IMR-90 (cell line): Measurements from ENCODE around the gene KIRREL2. TPM values are rescaled to one million over a fixed set of nuclear protein-coding genes. Genes with fewer than 3 reads are reported as not detected.

Source experiments
- ATAC-seq: fragments of 200-7000 bp; cut with Tn5 transposase; 2 replicates; pipeline ENCODE4 v1.9.1; 2020; ENCODE audit warnings: low read depth, mild to moderate bottlenecking, moderate library complexity
- BruUV-seq: library from RNA; stranded (reverse); fragments of 400-500 nt; replicated peaks from 2 replicates; lab custom pipeline; 2021; lab: Mats Ljungman, UMichigan
- CTCF ChIA-PET: fragments of 300-600 bp; formaldehyde crosslinking; extraction: SDS; loops from one replicate; lab custom pipeline; 2021; ENCODE audit warnings: antibody characterized with exemption; lab: Yijun Ruan, JAX
- POLR2A ChIA-PET: fragments of 300-600 bp; sonication (Branson Sonifier 250); formaldehyde crosslinking; loops from one replicate; lab custom pipeline; 2022; ENCODE audit warnings: antibody characterized with exemption; ENCODE audit not compliant: unreplicated experiment; lab: Charles Lee
- DNase-seq: peaks from one replicate; pipeline ENCODE4 v3.0.0; 2013
- H2AFZ ChIP-seq: replicated peaks from 2 replicates; pipeline ENCODE3; 2013; ENCODE audit warnings: low read length, mild to moderate bottlenecking; ENCODE audit not compliant: poor library complexity
- H2AK5ac ChIP-seq: 2 replicates; pipeline ENCODE4 v1.6.1; 2013; ENCODE audit warnings: low read depth, low read length, inconsistent platforms
- H2AK9ac ChIP-seq: replicated peaks from 2 replicates; pipeline ENCODE3; 2013; ENCODE audit warnings: mild to moderate bottlenecking, low read depth, low read length, moderate library complexity; ENCODE audit not compliant: poor library complexity
- H2BK120ac ChIP-seq: 2 replicates; pipeline ENCODE4 v1.6.1; 2013; ENCODE audit warnings: low read depth, low read length, inconsistent platforms
- H2BK15ac ChIP-seq: 3 replicates; pipeline ENCODE4 v1.6.1; 2013; ENCODE audit warnings: low read depth, low read length, inconsistent platforms
- H2BK20ac ChIP-seq: 2 replicates; pipeline ENCODE4 v1.6.1; 2013; ENCODE audit warnings: low read depth, mild to moderate bottlenecking, inconsistent platforms, low read length, moderate library complexity
- H2BK5ac ChIP-seq: 2 replicates; pipeline ENCODE4 v1.6.1; 2013; ENCODE audit warnings: mild to moderate bottlenecking, low read depth, low read length, inconsistent platforms; ENCODE audit not compliant: poor library complexity, severe bottlenecking
- H3K14ac ChIP-seq: replicated peaks from 2 replicates; pipeline ENCODE4 v1.6.1; 2013; ENCODE audit warnings: low read depth, low read length, inconsistent platforms
- H3K18ac ChIP-seq: 2 replicates; pipeline ENCODE4 v1.6.1; 2013; ENCODE audit warnings: low read depth, low read length, control low read depth
- H3K23ac ChIP-seq: 2 replicates; pipeline ENCODE4 v1.6.1; 2013; ENCODE audit warnings: low read depth, low read length, inconsistent platforms
- H3K27ac ChIP-seq: 2 replicates; pipeline ENCODE4 v1.5.1; 2013; ENCODE audit warnings: mild to moderate bottlenecking, control low read depth, low read length; ENCODE audit not compliant: insufficient read depth
- H3K27me3 ChIP-seq: 2 replicates; pipeline ENCODE4 v1.6.1; 2013; ENCODE audit warnings: low read length; ENCODE audit not compliant: control insufficient read depth, insufficient read depth
- H3K36me3 ChIP-seq: 2 replicates; pipeline ENCODE4 v1.6.1; 2013; ENCODE audit warnings: low read length, mixed read lengths; ENCODE audit not compliant: control insufficient read depth, insufficient read depth
- H3K4ac ChIP-seq: 2 replicates; pipeline ENCODE4 v1.6.1; 2013; ENCODE audit warnings: low read depth, low read length, inconsistent platforms
- H3K4me1 ChIP-seq: 2 replicates; pipeline ENCODE4 v1.6.1; 2013; ENCODE audit warnings: low read length, mixed read lengths; ENCODE audit not compliant: control insufficient read depth, insufficient read depth
- H3K4me2 ChIP-seq: 2 replicates; pipeline ENCODE4 v1.6.1; 2013; ENCODE audit warnings: low read depth, mild to moderate bottlenecking, control low read depth, low read length, moderate library complexity
- H3K4me3 ChIP-seq: 2 replicates; pipeline ENCODE4 v1.5.1; 2013; ENCODE audit warnings: low read depth, mild to moderate bottlenecking, control low read depth, low read length, moderate library complexity; ENCODE audit not compliant: insufficient read depth
- H3K56ac ChIP-seq: 2 replicates; pipeline ENCODE4 v1.6.1; 2013; ENCODE audit warnings: low read length, inconsistent platforms; ENCODE audit not compliant: insufficient read depth; ENCODE audit errors: extremely low read depth
- H3K79me1 ChIP-seq, 2 experiments: 2 replicates each; pipeline ENCODE4 v1.6.1; 2013; ENCODE audit warnings: low read length in 2 of 2, inconsistent platforms in 1 of 2, low read depth in 1 of 2
- H3K9ac ChIP-seq: 2 replicates; pipeline ENCODE4 v1.6.1; 2013; ENCODE audit warnings: low read depth, low read length, control low read depth
- H3K9me1 ChIP-seq: 2 replicates; pipeline ENCODE4 v1.6.1; 2013; ENCODE audit warnings: low read length, inconsistent platforms; ENCODE audit not compliant: insufficient read depth
- H3K9me3 ChIP-seq: 2 replicates; pipeline ENCODE4 v1.6.1; 2013; ENCODE audit warnings: low read length; ENCODE audit not compliant: control insufficient read depth, insufficient read depth
- H4K20me1 ChIP-seq: 2 replicates; pipeline ENCODE4 v1.6.1; 2013; ENCODE audit warnings: low read length, inconsistent platforms; ENCODE audit not compliant: insufficient read depth
- H4K5ac ChIP-seq: 2 replicates; pipeline ENCODE4 v1.6.1; 2013; ENCODE audit warnings: mild to moderate bottlenecking, low read depth, low read length, control low read depth
- H4K8ac ChIP-seq, 2 experiments: 2 replicates each; pipeline ENCODE4 v1.6.1; 2013; ENCODE audit warnings: low read depth in 2 of 2, low read length in 2 of 2, control low read depth in 1 of 2, inconsistent platforms in 1 of 2
- H4K91ac ChIP-seq: 2 replicates; pipeline ENCODE4 v1.6.1; 2013; ENCODE audit warnings: low read depth, low read length, inconsistent platforms; ENCODE audit not compliant: insufficient read depth
- CEBPB ChIP-seq: IDR thresholded peaks from 2 replicates; pipeline ENCODE4 v1.6.1; 2012; ENCODE audit warnings: low read depth, low read length, improper control_type of control experiment
- MAZ ChIP-seq: IDR thresholded peaks from 2 replicates; pipeline ENCODE4 v1.6.1; 2012; ENCODE audit warnings: low read depth, mild to moderate bottlenecking, low read length, improper control_type of control experiment, moderate library complexity, borderline replicate concordance
- WGBS, 2 experiments: methylation state at CpG; one replicate each; pipeline versions ENCODE4 v1.1.5 to v1.1.7; 2013; ENCODE audit warnings: missing lambda C conversion rate in 2 of 2; ENCODE audit not compliant: insufficient read length in 1 of 2; ENCODE audit errors: extremely low coverage in 2 of 2; 5-methylcytosine and 5-hydroxymethylcytosine counted together
- dilution Hi-C: fragments of 300-500 bp; cut with HindIII; formaldehyde crosslinking; loops from one replicate; pipeline ENCODE4 v1.14.3; 2018; ENCODE audit warnings: low sequenced_read_pairs; ENCODE audit not compliant: unreplicated experiment
- in situ Hi-C: fragments of 300-500 bp; cut with MboI; formaldehyde crosslinking; loops from 3 replicates; pipeline ENCODE4 v1.14.3; 2019; ENCODE audit warnings: low sequenced_read_pairs, inconsistent platforms, mixed read lengths
- intact Hi-C: fragments of 100-400 bp; cut with micrococcal nuclease; formaldehyde crosslinking; loops from 2 replicates; pipeline ENCODE4 v1.10.0; 2022
- polyA plus RNA-seq, 3 experiments: library from polyadenylated mRNA; depleted of rRNA; stranded (reverse); fragments of >200 nt; gene quantifications; 2 replicates each; pipeline ENCODE4 v1.2.3, GENCODE V29; 2012; ENCODE audit warnings: low replicate concordance in 1 of 3
- total RNA-seq: library from RNA; depleted of rRNA; stranded (reverse); fragments of >200 nt; gene quantifications from 2 replicates; pipeline ENCODE4 v1.2.3, GENCODE V29; 2012

The KIRREL2 gene
- total and polyA plus RNA-seq, 2 of the 4 experiments (the other 2 are of a cell fraction), result not detected

- no peak overlapping the region for H2AK5ac ChIP-seq
- no peaks in the 10 kb centered on the region for H4K20me1 ChIP-seq
- CTCF ChIA-PET, result no interaction called here
- DNase-seq (no peak), ATAC-seq (no peak)
- no peaks in the 10 kb centered on the region for H3K4me1 ChIP-seq
- H3K4me3 ChIP-seq, result no peak overlapping the region
- no peak overlapping the region for H4K91ac ChIP-seq
- H3K4ac ChIP-seq, result no peak overlapping the region
- H3K23ac ChIP-seq, result no peak overlapping the region
- no peak overlapping the region for H4K8ac ChIP-seq
- TF ChIP-seq MAZ (no peak), CEBPB (0 out of 2 replicates have a peak, but pooled peaks have one; percentile 3)
- H4K5ac ChIP-seq, result no peak overlapping the region
- WGBS, 2 experiments, result no CpG with 5 or more reads among the region's 9 CpGs
- no peak overlapping the region for H2BK20ac ChIP-seq
- no peaks in the 10 kb centered on the region for H3K9me1 ChIP-seq
- H2BK120ac ChIP-seq, result no peak overlapping the region
- no peak overlapping the region for H3K14ac ChIP-seq
- no peaks in the 10 kb centered on the region for H3K9me3 ChIP-seq
- H3K4me2 ChIP-seq, result no peak overlapping the region
- H3K27me3 ChIP-seq, result peaks cover 16% of the 10 kb centered on the region; the same call in 1 of the 2 replicates
- no peak overlapping the region for H3K27ac ChIP-seq
- H3K56ac ChIP-seq, result no peak overlapping the region
- H2BK5ac ChIP-seq, result no peak overlapping the region
- H3K79me1 ChIP-seq, result no peaks in the 10 kb centered on the region
- H2BK15ac ChIP-seq, result no peak overlapping the region
- no peak overlapping the region for H3K18ac ChIP-seq
- no peak overlapping the region for H2AFZ ChIP-seq
- in situ Hi-C loops (no loop called here), dilution Hi-C loops (no loop called here), intact Hi-C loops (no loop called here)
- POLR2A ChIA-PET, result no interaction called here
- H3K36me3 ChIP-seq, result no peaks in the 10 kb centered on the region
- no TSS peak for BruUV-seq
- H3K9ac ChIP-seq, result no peak overlapping the region
- no peak overlapping the region for H2AK9ac ChIP-seq
These were observed 39.9 kb upstream of the KIRREL2 start for GRCh38 chr19:35816846-35817245.
